A549 (cell line): ENCODE data around the gene MEAK7.

ENCODE experiments used
- CHD2 ChIP-seq: fragments of 150-350 bp; IDR thresholded peaks from 2 replicates; pipeline ENCODE4 v1.6.1; 2014; ENCODE audit warnings: low read length; ENCODE audit not compliant: partially characterized antibody
- MAFK ChIP-seq: fragments of 450-650 bp; IDR thresholded peaks from 2 replicates; pipeline ENCODE4 v1.6.1; 2014; ENCODE audit not compliant: partially characterized antibody
- POLR2A ChIP-seq: IDR thresholded peaks from 2 replicates; pipeline ENCODE4 v1.6.1; 2012; ENCODE audit warnings: mild to moderate bottlenecking, low read length
- TF ChIP-seq, protein P1 (sequence below): fragments of >200 bp; sonication (Bioruptor Twin); formaldehyde crosslinking; IDR thresholded peaks from 3 replicates; pipeline ENCODE4 v1.5.1; 2016

DNA sequence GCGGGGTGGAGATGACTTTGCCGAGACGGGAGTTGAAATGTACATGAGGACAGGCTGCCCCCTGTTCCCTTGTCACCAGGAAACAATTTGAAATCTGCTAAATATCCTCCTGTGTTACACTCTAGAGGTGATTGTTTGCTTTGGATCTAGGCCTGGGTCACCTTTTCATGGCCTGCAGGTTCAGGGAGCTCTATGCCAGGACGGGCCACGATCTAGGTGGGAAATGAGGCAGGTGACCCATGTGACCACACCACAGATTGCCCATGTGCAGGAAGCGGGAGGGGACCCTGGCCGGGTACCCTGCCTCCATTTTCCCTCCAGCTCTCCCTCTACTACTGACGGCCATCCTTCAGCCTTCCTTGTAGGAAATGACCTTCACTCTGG lies 43.4 kb downstream of the MEAK7 start:
- TF ChIP-seq MAFK: no peak
- TF ChIP-seq, protein P1, sequence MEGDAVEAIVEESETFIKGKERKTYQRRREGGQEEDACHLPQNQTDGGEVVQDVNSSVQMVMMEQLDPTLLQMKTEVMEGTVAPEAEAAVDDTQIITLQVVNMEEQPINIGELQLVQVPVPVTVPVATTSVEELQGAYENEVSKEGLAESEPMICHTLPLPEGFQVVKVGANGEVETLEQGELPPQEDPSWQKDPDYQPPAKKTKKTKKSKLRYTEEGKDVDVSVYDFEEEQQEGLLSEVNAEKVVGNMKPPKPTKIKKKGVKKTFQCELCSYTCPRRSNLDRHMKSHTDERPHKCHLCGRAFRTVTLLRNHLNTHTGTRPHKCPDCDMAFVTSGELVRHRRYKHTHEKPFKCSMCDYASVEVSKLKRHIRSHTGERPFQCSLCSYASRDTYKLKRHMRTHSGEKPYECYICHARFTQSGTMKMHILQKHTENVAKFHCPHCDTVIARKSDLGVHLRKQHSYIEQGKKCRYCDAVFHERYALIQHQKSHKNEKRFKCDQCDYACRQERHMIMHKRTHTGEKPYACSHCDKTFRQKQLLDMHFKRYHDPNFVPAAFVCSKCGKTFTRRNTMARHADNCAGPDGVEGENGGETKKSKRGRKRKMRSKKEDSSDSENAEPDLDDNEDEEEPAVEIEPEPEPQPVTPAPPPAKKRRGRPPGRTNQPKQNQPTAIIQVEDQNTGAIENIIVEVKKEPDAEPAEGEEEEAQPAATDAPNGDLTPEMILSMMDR: no peak
- no peak for TF ChIP-seq POLR2A
- TF ChIP-seq CHD2: no peak
